NOMO-1 (cell line): Measurements from ENCODE around the gene LCN6.

Experiments
- DNase-seq, 2 experiments: peaks; one replicate each; lab custom pipeline; 2025; ENCODE audit not compliant: unreplicated experiment in 2 of 2; lab: John Stamatoyannopoulos, UW

The LCN6 gene

DNA sequence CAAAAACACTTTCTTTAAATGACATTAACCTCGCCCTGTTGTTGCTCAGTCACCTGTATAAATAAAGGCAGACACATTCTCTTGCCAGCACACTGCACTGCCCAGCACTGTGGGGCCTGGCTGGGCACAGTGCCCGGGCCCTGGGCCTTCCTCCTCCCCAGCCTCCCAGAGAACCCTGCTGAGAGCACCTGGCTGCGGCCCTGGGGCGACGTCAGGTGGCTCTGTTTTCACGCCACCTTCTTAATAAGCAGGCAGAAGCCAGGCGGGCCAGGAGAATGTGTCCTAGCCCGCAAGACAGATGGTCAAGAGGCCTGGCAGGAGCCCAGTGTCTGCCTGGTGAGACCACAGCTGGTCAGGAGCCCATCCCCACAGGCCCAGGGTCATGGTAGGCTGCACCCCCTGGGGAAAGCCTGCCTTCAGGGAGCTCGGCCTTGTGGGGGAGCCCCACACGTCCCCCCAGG lies 52.9 kb downstream of the LCN6 start:
- DNase-seq: no peak

DNA sequence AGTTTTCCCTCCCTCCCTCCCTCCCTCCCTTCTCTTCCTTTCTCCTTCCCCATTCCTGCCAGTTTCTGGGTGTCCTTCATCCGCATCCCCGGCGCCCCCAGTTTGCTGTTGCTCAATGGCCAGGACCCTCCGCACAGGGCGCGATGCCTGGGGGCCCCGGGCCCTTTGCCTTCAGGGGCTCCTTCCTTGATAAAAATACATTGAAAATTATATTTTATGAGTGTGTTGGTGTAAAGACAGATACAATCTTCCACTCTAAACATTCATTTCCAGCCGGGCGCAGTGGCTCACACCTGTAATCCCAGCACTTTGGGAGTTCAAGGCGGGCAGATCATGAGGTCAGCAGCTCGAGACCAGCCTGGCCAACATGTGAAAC lies 53.5 kb downstream of the LCN6 start:
- no peak for DNase-seq

DNA sequence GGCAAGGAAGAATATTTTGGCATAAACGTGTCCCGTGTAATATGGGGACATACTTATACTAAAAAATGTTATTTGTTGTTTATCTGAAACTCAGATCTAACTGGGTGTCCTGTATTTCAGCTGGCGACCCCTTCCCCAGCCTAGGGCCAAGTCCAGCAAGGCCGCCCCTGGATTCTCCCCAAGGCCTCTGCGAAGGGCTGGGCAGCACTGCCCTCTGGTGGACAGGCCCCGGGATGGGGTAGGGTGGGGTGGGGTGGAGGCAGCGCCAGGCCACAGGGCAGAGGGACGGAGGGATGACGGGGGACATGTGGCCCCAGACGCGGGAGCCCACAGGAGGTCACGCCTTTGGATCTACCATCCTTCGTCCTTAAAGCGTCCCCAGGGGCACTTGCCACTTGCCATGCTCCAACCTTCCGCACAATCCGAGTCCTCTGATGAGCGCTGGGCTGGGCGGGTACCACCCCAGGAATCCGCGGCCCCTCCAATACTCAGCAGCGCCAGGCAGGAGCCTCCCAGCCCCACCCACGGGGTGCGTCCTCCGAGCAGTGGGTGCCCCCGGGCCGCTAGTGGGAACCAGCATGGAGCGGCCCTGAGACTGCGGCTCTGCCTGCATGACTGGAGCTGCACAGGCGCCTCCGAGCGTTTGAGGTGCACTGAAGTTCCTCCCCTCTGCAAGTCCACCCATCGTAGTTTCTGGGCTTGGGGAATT lies 54.0 kb downstream of the LCN6 start:
- DNase-seq: peak; percentile 51 to 68
